PC-9 (cell line): ENCODE data around the gene ALB.

Experiments
- CTCF ChIP-seq: fragments of 200-600 bp; sonication (generic); conservative IDR thresholded peaks from 2 replicates; pipeline ENCODE4 v1.6.1; 2017; ENCODE audit warnings: mixed run types, antibody characterized with exemption, mild to moderate bottlenecking, moderate library complexity
- EZH2 ChIP-seq: fragments of 200-600 bp; sonication (generic); IDR thresholded peaks from 2 replicates; pipeline ENCODE4 v1.8.0; 2017; ENCODE audit warnings: antibody characterized with exemption, low read depth

- TF ChIP-seq EZH2 (no peak), CTCF (no peak)
Observed at GRCh38 chr4:73420615-73421014, 16.5 kb downstream of the ALB start.
